Measurements from ENCODE around the gene TMEM223.
"Not testable (repeated sequence)": the region's sequence is repeated elsewhere in the genome, so short reads cannot be mapped to it uniquely, and the experiment has no call there.

Gene TMEM223, protein sequence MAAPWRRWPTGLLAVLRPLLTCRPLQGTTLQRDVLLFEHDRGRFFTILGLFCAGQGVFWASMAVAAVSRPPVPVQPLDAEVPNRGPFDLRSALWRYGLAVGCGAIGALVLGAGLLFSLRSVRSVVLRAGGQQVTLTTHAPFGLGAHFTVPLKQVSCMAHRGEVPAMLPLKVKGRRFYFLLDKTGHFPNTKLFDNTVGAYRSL

DNA sequence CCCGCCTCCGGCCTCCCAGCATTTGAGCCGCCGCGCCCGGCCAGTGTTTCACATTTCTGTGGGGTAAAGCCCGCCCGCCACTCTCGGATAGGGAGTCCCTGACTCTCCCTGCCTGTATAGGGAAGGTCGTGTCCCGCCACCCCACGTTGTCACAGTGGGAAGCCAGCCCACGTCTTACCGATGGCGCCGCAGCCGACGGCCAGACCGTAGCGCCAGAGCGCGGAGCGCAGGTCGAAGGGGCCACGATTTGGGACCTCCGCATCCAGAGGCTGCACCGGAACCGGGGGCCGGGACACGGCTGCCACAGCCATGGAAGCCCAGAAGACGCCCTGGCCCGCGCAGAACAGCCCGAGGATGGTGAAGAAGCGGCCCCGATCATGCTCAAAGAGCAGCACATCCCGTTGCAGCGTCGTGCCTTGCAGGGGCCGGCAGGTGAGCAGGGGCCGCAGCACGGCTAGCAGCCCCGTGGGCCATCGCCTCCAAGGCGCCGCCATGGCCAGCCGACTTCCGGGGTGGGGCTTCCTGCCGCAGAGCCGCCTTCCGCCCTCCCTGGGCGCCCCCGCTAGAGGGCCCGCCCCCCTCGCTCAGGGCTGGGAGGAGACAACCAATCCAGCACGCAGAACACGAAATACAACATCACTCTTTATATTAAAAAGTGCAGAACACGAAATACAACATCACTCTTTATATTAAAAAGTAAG lies at the start of gene TMEM223:
TMEM223 (minus strand) TSS at position 506 of the 701 bp plus-strand sequence; CDS start at position 494, 12 bp downstream.
- DNase-seq = peak; percentile 91

DNA sequence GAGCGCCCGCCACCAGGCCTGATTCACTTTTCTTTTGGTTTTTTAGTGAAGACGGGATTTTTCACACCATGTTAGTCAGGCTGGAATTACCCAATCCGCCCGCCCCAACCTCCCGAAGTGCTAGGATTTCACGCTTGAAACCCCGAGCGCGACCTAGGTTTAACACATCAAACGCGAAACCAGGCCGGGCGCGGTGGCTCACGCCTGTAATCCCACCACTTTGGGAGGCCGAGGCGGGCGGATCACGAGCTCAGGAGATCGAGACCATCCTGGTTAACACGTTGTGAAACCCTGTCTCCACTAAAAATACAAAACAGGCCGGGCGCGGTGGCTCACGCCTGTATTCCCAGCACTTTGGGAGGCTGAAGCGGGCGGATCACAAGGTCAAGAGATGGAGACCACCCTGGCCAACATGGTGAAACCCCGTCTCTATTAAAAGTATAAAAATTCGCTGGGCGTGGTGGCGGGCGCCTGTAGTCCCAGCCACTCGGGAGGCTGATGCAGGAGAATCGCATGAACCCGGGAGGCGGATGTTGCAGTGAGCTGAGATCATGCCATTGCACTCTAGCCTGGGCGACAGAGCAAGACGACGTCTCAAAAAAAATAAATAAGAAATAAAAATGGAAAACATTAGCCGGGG lies 49.0 kb upstream of the TMEM223 start:
- DNase-seq = peak; percentile 68

DNA sequence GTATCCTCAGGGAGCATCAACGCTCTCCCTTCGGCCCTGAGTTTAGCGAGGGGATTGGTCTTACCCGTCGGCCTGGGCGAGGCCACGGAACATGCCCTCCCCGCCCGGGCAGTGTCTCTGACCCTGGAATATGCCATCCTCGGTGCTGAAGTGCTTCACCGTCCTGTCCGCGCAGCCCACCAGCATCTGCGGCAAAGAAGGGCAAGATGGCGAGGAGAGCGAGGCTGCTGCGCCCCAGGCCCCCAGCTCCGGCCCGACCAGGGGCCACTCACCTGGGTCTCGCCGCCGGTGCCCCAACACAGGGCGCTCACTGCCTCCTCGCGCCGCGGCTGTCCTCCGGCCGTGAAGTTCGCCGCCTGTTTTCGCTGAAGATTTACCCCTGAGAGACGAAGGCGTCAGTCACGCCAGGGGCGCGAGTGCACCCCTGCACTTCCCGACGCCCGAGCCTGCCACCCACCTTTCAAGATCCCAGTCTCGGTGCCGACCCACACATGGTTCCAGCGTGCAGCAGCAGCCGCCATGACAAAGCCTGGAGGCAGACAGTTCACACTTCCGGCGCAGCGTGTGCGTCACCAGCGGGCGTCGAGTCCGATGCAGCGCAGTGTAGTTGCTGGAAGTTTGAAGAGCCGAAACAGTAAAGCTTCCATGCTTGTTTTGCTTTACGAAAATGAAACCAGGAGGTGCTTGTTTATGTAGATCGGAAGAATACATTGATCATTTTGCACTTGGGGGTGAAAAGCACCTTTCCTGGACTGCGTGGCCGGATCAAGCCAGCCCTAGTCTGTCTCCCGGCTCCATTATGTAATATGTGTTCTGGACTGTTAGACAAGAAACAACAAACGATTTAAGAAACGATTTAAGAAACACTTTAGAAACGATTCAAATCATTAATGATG lies 47.5 kb upstream of the TMEM223 start, which contains the start of gene WDR74:
WDR74 (minus strand) TSS at position 541 of the 896 bp plus-strand sequence; CDS start at position 521, 20 bp downstream.
- DNase-seq = peak; percentile 94

DNA sequence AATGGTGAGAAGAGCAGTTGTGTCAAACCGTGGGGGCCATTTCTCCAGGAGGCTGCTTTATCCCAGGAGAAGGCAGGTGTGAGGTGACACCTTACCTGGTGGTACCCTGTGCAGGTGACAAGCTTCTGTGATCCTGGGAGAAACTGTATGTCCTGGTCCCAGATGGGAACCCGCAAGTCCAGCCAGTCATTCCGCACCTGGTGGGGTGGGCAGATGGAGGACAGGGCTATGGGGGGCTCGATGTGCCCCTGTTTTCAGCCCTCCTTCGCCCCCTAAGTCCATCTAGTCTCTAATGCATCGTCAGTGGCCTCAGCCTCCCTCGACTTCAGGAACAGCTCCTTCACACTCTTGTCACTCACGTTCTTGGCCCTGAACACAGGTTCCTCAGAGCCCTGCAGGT lies 43.5 kb upstream of the TMEM223 start:
- no peak for DNase-seq

DNA sequence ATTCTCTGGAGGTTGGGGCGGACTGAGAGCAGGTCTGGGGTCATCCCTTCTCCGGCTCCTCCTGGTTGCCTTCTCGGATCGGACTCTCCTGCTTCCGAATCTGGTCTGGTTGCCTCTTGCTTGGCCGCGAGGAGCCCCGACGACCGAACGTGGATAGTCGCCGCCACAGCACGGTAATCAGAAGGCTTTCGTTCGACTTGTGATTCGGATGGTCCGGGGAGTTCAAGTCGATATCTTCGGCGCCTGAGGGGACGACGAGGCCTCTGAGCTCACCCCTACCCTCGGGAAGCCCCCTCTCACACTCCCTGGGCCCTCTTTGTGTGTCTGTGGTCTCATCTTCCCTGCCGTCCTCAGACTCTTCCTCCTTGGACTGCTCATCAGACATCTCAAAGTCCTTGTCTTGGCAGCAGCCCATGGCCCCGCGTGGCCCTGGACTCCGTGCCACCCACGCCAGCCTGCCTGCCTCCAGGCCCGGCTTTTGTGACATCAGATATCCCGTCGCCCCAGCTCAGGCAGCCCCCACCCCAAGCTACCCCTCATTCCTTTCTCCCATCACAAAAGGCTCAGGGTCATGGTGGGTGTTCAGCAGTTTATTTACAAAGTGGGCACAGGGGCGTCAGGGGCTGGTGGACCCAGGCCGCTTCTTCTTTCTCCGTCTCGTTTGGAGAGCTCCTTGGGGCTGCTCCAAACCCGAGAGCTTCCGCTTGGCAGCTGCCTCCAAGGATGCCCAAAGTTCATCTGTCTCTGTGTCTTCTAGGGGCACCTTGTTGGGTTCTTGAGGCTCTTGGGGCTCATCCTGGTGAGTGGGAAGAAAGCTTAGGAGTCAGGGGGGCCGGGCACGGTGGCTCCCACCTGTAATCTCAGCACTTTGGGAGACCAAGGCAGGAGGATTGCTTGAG lies 40.8 kb upstream of the TMEM223 start, which contains the start of gene TEX54:
TEX54 (minus strand) TSS at position 506 of the 899 bp plus-strand sequence.
- no peak for DNase-seq

DNA sequence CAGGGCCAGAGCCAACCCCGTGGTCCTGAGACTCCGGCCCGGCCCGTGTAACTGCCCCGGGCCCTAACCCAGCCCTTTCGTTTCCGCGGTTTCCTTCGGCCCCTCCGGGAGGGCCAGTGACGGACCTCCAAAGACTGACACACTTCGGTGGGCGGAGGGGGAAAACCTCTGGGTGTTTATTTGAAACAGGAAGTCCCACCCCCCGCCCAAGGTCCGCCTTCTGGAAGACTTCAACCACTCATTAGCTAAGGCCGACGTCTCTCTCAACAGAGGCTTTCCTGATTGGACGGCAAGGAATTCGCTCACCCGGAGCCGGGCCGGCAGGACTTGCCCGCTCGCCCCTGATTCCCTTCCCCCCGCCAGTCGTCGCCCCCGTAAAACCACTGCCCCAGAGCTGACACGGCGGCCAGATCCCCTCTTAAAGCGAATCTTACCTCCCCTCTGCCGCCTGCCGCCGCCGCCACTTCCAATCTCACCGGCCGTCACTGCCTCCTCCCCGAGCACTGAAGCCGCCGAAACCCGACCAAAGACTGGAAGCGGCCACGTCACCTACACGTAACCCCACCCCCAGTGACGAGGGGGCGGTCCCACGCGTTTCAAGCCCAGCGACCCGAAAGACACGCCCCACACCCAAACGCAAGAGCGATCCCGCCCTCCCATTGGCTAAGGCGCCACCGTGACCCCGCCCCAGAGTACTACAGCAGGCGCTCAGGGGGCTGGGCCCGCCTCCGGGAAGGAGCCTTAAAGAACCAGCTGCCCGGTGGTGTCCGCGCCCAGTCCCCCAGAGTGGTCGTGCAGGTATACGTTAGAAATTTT lies 39.9 kb upstream of the TMEM223 start, which contains the start of gene STX5:
STX5 (minus strand) TSS at position 532 of the 816 bp plus-strand sequence. CDS start 808 bp downstream, outside the sequence.
- peak; percentile 99 for DNase-seq

DNA sequence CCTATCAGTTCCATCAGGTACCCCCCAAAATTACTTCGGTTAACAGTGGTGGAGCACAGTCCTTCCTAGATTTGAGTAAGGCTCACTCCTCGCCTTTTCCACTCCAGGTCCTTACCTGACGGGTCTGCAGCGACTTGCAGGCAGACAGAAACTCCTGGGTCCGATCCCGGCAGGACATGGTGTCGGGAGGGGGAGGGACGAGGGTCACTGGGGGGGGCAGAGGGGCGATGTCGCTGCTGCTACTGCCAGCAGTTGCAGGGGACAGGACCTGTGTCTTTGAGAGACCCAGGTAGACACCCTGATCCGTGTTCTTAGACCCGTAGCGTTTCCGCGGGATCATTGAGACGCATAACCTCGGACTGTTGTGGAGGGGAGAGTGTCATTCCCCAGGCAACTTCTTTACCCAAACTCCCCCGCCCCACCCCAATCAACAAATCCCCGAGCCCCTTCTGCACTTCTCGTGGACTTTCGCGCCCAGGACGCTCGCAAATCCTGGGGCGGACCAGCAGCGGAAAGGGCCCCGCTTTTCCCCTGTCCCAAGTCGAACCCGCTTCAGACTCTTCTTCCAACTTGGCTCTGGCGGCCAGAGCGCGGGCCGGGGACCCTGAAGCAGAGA lies 39.2 kb upstream of the TMEM223 start:
- no peak for DNase-seq

DNA sequence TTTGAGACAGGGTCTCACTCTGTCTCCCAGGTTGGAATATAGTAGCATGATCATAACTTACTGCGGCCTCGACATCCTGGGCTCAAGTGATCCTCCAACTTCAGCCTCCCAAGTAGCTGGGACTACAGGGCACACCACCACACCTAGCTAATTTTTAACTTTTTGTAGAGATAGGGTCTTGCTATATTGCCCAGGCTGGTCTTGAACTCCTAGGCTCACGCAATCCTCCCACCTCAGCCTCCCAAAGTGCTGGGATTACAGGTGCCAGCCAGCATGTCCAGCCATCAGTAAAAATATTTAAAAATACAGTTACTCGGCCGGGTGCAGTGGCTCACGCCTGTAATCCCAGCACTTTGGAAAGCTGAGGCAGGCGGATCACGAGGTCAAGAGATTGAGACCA lies 36.3 kb upstream of the TMEM223 start:
- not testable (repeated sequence) for DNase-seq

DNA sequence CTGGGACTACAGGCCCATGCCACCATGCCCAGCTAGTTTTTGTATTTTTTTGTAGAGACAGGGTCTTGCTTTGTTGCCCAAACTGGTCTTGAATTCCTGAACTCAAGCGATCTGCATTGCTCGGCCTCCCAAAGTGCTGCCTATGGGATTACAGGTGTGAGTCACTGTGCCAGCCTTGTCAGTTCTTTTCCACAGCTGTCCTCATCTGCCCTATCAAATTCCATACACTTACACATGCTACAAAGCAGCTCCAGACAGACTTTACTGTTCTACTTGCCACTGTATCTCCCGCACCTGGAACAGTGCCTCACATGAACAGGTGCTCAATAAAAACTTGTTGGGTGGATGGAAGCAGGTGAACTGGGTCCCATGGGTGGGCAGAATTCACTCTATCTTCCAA lies 31.9 kb upstream of the TMEM223 start:
- no peak for DNase-seq

DNA sequence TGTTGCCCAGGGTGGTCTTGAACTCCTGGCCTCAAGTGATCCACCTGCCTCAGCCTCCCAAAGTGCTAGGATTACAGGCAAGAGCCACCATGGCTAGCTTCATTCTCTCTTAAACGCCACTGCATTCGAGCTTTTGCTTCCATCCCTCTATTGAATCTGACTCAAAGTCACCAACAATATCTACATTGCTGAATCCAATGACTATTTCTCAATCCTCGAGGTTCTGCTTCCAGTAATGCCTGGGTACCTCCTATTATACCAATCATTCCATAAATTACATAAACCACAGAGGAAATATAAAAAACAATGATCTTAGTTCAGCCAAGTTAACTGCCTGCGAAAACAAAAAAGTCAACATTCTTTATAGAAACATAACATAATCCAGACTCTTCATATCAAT lies 25.3 kb upstream of the TMEM223 start:
- no peak for DNase-seq

DNA sequence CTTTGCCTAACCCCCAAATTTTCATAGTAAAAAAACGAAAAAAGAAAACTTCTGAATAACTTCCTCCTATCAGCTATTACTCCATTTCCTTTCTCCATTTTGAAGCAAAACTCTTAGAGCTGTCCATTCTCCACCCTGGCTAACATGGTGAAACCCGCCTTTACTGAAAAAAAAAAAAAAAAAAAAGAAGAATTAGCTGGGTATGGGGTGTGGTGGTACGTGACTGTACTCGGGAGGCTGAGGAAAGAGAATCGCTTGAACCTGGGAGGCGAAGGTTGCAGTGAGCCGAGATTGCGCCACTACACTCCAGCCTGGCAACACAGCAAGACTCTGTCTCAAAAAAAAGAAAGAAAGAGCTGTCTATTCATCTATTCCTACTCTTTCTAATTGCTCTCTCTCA lies 24.8 kb upstream of the TMEM223 start:
- DNase-seq = no peak

DNA sequence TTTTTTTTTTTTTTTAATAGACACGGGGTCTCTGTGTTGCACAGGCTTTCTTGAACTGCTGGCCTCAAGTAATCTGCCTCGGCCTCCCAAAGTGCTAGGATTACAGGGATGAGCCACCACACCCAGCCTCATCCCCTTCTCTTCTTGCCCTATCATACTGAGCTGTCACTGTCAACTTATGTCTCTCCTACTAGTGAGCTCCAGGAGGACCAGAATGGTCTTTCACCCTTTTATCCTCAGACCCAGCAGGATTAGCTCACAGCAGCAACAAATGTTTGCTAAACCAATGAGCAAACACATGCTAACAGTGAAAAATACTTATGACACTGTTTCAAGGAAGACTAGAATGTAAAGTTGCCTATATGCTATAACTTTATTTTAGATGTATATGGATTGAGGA lies 19.9 kb upstream of the TMEM223 start:
- DNase-seq = no peak

DNA sequence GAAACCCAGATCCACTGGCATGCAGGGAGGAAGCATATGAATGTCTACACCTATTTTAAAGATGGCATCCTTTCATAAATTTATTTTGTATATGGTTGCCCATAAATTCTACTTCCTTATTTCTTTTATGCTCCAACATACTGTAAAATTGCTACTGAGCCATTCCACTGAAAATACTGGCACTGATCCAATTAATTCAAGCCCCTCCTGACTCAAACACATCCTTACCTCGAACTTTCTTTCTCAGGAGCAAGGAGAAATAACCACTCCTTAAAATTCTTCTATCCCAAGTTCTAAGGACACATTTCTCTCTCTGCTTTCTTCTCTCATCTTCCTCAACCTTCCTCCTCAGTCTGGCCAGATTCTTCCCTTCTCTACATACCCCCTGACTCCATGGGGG lies 18.9 kb upstream of the TMEM223 start:
- DNase-seq = no peak

DNA sequence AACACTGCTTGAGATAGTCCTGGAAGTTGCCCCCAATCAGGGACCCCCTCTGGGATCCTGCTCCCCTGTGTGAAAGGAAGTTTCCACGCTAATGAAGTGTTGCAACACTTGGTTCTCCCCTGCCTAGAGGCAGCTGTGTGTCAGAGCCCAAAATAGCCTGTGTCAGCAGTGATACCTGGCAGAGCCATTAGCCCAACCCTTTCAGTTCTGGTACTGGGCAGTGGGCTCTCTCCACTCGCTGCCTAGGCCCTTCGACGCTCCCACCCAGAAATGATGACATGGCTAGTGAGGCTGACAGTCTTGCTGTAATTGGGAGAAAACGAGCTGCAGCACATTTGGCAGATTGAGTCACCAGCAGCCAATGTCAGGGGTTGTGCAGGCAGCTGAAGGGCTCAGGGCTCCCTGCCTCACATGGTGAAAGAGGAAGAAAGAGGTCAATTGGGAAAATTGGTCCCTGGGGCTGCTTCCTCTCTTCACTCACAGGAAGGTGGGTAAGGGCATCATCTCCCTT lies 14.9 kb upstream of the TMEM223 start:
- DNase-seq = no peak

DNA sequence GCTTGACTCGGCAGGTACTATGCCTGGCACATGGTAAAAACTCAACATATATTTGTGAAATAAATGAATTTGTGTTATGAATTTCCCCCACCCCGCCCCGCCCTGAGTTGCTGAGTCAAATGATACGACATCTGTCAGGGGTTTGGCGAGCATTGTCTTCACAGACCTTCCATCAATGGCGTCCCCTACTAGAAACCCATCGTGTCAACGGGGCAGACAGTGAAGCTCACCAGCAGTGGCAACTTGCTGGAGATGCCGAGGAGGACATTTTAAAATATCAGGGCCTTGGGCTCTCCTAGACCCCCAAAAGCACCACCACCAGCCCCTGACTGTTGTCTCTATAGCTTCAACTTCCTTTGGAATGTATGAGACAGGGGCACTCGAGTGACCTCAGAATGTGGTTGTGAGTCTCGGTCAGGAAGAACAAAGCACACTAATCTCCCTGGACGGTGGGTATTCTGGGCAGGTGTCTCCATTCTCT lies 14.2 kb upstream of the TMEM223 start:
- peak; percentile 29 for DNase-seq

DNA sequence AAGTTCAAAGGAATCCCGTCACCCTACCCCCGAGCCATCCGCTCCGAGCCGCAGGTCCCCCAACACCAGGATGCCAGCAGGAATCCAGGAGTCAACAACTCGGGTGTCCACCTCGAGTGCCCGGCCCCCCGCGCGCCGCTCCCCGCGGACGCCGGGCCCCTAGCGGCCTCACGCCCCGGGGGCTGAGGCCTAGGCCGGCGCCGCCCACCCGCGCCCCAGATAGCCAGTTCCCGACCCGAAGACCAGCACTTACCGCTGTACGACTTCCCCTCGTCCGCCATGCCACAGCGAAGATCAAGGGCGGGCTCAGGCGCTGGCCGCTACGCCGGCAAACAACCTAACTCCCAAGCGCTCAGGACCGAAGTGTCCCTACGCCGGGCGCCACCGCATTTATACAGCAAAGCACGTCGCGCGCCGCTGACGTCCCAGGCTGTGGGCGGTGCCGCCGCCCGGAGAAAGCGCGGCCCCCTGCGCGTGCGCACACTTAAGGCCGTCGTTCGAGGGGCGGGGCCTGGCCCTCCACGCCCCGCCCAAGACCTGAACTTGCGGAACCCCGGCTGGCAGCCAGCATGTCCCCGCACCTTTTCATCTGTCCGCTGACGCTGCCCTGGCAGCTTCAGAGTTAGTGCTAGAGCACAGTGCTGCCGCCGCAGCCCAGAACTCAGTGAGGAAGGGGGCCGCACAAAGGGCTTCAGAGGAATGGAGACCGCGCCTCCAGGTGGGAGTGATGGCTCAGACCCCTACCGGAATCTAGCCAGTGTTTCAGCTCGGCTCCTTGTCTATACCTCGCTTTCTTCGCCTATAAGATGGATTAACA lies 13.5 kb upstream of the TMEM223 start, which contains the start of gene NXF1:
NXF1 (minus strand) TSS at position 365 of the 817 bp plus-strand sequence; CDS start at position 281, 84 bp downstream.
- DNase-seq = peak; percentile 96

DNA sequence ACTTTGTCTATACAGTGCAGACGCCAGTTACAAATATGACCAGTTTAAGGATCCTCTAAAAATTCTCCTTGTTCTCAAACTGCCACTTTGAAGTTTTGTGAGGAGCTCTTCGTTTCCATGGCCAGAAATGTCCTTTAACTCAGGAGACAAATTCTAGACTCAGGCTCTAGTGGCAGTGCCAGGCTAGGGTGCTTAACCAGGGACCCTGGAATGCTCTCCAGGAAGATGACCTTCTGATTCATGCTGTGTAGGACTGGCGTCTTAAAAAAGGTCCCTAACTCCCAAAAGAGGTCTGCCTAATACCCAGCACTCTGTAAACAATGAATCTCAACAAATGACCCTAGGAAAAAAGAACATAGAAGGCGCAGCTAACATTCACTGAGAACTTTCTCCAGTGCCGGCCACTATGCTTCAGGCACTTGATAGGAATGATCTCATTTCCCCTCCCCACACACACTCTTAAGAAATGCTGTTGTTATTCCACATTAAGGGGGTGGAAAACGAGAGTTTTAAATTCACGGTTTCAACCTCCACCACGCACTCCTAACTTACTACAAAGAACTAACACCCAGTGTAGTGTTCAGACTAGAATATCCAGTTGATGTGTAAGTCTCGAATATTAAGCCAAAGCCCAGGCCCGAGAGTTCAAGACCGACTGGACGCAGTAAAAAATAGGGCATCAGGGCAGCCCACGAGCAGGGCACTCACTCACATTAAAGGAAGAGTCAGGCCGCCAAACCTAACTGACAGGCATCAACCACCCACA lies 12.7 kb upstream of the TMEM223 start:
- no peak for DNase-seq

DNA sequence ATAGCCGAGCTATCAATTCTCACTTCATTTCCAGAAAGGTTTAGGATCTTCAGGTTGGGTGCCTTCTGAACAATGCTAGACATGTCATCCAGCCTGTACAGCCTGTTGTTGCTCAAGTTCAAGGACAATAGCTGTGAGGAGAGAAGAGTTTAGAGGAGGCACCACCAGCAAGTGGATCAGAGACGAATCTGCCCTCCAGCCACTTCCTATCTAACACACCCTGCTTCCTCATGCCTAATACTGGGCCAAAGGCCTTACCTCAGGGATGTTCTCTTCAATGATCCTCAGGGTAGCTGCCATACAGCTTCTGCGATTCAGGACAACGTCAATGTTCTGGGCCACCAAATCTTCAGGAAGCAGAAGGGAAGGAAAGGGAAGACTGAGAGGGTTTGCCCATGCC lies 9.3 kb upstream of the TMEM223 start:
- DNase-seq = no peak

All from activated CD8-positive, alpha-beta memory T cell treated with anti-CD3 and anti-CD28 coated beads, Interleukin-2, amount 50 U/mL, for 4 hours (primary cell).